Keratinocyte (primary cell): ENCODE measurements around the gene NMNAT2. TPM values are rescaled to one million over a fixed set of nuclear protein-coding genes. Genes with fewer than 3 reads are reported as not detected.

Source experiments
- DNase-seq: peaks from one replicate; pipeline ENCODE4 v3.0.0-alpha.2; 2011; ENCODE audit warnings: low read depth, missing footprints, low spot score
- FAIRE-seq: peaks from 2 replicates; lab custom pipeline; 2011; peaks lifted over from hg19 to GRCh38; lab: Jason Lieb, UNC
- H2AFZ ChIP-seq: 2 replicates; pipeline ENCODE4 v1.6.0; 2012; ENCODE audit warnings: low read length, control low read depth, inconsistent platforms; ENCODE audit not compliant: control insufficient read depth
- H3K27ac ChIP-seq: 2 replicates; pipeline ENCODE4 v1.5.1; 2011; ENCODE audit warnings: low read length; ENCODE audit not compliant: control insufficient read depth, insufficient read depth
- H3K27me3 ChIP-seq: 3 replicates; pipeline ENCODE4 v1.6.0; 2011; ENCODE audit warnings: low read length; ENCODE audit not compliant: control insufficient read depth, insufficient read depth; ENCODE audit errors: extremely low read depth
- H3K36me3 ChIP-seq, 2 experiments: 2 replicates in 1 of 2; 3 replicates in 1 of 2; pipeline ENCODE4 v1.5.1; 2011; ENCODE audit warnings: low read length in 2 of 2, mild to moderate bottlenecking in 1 of 2; ENCODE audit not compliant: control insufficient read depth in 2 of 2, insufficient read depth in 2 of 2; ENCODE audit errors: extremely low read depth in 1 of 2
- H3K4me1 ChIP-seq: 3 replicates; pipeline ENCODE4 v1.5.1; 2011; ENCODE audit warnings: low read length; ENCODE audit not compliant: control insufficient read depth, insufficient read depth; ENCODE audit errors: extremely low read depth
- H3K4me2 ChIP-seq: 3 replicates; pipeline ENCODE4 v1.6.0; 2011; ENCODE audit warnings: low read depth, low read length; ENCODE audit not compliant: control insufficient read depth, insufficient read depth; ENCODE audit errors: extremely low read depth
- H3K4me3 ChIP-seq, 3 experiments: fragments of 200-600 bp in 1 of 3; sonication (generic) in 1 of 3; 2 replicates in 2 of 3; 3 replicates in 1 of 3; pipeline ENCODE4 v1.5.1; 2011 to 2016; ENCODE audit warnings: low read length in 3 of 3, mild to moderate bottlenecking in 3 of 3, control low read depth in 2 of 3, inconsistent platforms in 1 of 3, low read depth in 1 of 3, mixed read lengths in 1 of 3, mixed run types in 1 of 3, moderate library complexity in 1 of 3; ENCODE audit not compliant: control insufficient read depth in 2 of 3, insufficient read depth in 2 of 3; ENCODE audit errors: extremely low read depth in 1 of 3
- H3K79me2 ChIP-seq: 2 replicates; pipeline ENCODE4 v1.6.0; 2012; ENCODE audit warnings: low read length; ENCODE audit not compliant: control insufficient read depth, insufficient read depth
- H3K9ac ChIP-seq: 3 replicates; pipeline ENCODE4 v1.6.0; 2011; ENCODE audit warnings: low read length; ENCODE audit not compliant: control insufficient read depth, insufficient read depth; ENCODE audit errors: extremely low read depth
- H3K9me1 ChIP-seq: 3 replicates; pipeline ENCODE4 v1.6.0; 2011; ENCODE audit warnings: low read length; ENCODE audit not compliant: control insufficient read depth, insufficient read depth; ENCODE audit errors: extremely low read depth
- H3K9me3 ChIP-seq: 2 replicates; pipeline ENCODE4 v1.5.1; 2012; ENCODE audit warnings: low read depth, low read length; ENCODE audit not compliant: control insufficient read depth
- H4K20me1 ChIP-seq: 3 replicates; pipeline ENCODE4 v1.6.0; 2011; ENCODE audit warnings: low read length; ENCODE audit not compliant: control insufficient read depth, insufficient read depth; ENCODE audit errors: extremely low read depth
- EZH2 ChIP-seq: IDR thresholded peaks from one replicate; pipeline ENCODE4 v1.6.1; 2012; ENCODE audit warnings: inconsistent platforms, mild to moderate bottlenecking, low read length, moderate library complexity
- dilution Hi-C: fragments of 300-500 bp; cut with MboI; formaldehyde crosslinking; loops from one replicate; pipeline ENCODE4 v1.7.0; 2020; ENCODE audit warnings: low sequenced_read_pairs; ENCODE audit not compliant: extremely low pct_ligation_motif_present
- polyA plus RNA-seq, 5 experiments: library from polyadenylated mRNA; depleted of rRNA in 3 of 5; stranded (reverse) in 3 of 5; stranded (forward) in 1 of 5; unstranded in 1 of 5; fragments of >200 nt; gene quantifications; 1 replicate in 1 of 5; 2 replicates in 3 of 5; 3 replicates in 1 of 5; pipeline versions ENCODE4 v1.2.1 to v1.2.3, GENCODE V29; 2011 to 2012; ENCODE audit warnings: missing spikeins in 2 of 5, low read depth in 1 of 5, low replicate concordance in 1 of 5
- TF ChIP-seq, protein P1 (sequence below), 3 experiments: IDR thresholded peaks in 1 of 3; conservative IDR thresholded peaks in 1 of 3; optimal IDR thresholded peaks in 1 of 3; 2 replicates in 2 of 3; 3 replicates in 1 of 3; pipeline versions ENCODE3 to v1.5.1; 2011; ENCODE audit warnings: low read length in 3 of 3, mild to moderate bottlenecking in 3 of 3, moderate library complexity in 2 of 3, control low read depth in 1 of 3, inconsistent platforms in 1 of 3; ENCODE audit not compliant: insufficient read depth in 2 of 3; ENCODE audit errors: extremely low read depth in 1 of 3

The NMNAT2 gene
- polyA plus RNA-seq, 1 donor (not counting 4 experiments of a cell fraction or from before 2014, with no cell fraction given) = 0.72 TPM

GRCh38 chr1:183461350-183461749 is 43.2 kb upstream of the NMNAT2 start:
- Histone ChIP-seq H3K27ac (no peak overlapping the region), H3K27me3 (no peaks in the 10 kb centered on the region), H3K79me2 (no peaks in the 10 kb centered on the region), H3K36me3 (no peaks in the 10 kb centered on the region), H3K4me2 (peak overlapping the region; percentile 57), H3K9ac (no peak overlapping the region), H3K4me1 (peaks cover 29% of the 10 kb centered on the region), H3K4me3 (peak overlapping the region in 1 of 3 experiments; percentile 9), H3K9me1 (no peaks in the 10 kb centered on the region), H4K20me1 (no peaks in the 10 kb centered on the region), H2AFZ (peak overlapping the region; percentile 29), H3K9me3 (no peaks in the 10 kb centered on the region)
- DNase-seq (no peak), FAIRE-seq (no peak)
- dilution Hi-C loops = no loop called here
- TF ChIP-seq, protein P1, sequence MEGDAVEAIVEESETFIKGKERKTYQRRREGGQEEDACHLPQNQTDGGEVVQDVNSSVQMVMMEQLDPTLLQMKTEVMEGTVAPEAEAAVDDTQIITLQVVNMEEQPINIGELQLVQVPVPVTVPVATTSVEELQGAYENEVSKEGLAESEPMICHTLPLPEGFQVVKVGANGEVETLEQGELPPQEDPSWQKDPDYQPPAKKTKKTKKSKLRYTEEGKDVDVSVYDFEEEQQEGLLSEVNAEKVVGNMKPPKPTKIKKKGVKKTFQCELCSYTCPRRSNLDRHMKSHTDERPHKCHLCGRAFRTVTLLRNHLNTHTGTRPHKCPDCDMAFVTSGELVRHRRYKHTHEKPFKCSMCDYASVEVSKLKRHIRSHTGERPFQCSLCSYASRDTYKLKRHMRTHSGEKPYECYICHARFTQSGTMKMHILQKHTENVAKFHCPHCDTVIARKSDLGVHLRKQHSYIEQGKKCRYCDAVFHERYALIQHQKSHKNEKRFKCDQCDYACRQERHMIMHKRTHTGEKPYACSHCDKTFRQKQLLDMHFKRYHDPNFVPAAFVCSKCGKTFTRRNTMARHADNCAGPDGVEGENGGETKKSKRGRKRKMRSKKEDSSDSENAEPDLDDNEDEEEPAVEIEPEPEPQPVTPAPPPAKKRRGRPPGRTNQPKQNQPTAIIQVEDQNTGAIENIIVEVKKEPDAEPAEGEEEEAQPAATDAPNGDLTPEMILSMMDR (optimal IDR thresholded peaks at IDR 0.05 in 1 of 3, IDR thresholded peaks at IDR 0.05 in 1 of 3, conservative IDR thresholded peaks at IDR 0.05 in 1 of 3; ENCODE audit: extremely low read depth in 1 of 3, insufficient read depth in 2 of 3, low read length in 3 of 3) = no peak

DNA sequence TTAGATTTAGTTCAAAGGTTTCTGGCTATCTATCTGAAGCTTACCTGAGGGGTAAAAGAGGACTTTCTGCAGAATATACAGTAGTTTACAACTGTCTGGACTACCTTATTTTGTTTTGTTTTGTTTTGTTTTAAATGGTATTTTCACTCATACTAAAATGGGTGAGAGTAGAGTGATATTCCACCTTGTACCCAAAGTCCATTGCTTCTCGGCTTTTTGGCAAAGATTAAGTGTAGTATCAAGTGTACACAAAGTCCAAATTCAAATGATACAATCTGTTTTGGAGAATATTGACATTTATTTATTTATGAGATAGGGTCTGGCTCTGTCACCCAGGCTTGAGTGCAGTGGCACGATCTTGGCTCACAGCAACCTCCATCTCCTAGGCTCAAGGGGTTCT is 42.4 kb upstream of the NMNAT2 start:
- TF ChIP-seq EZH2 = no peak
- TF ChIP-seq, protein P1 (optimal IDR thresholded peaks at IDR 0.05 in 1 of 3, IDR thresholded peaks at IDR 0.05 in 1 of 3, conservative IDR thresholded peaks at IDR 0.05 in 1 of 3; ENCODE audit: extremely low read depth in 1 of 3, insufficient read depth in 2 of 3, low read length in 3 of 3) = no peak
- dilution Hi-C loops = no loop called here
- H4K20me1 ChIP-seq = no peaks in the 10 kb centered on the region
- H3K4me1 ChIP-seq = peaks cover 29% of the 10 kb centered on the region
- H3K4me3 ChIP-seq = no peak overlapping the region
- H3K9ac ChIP-seq = no peak overlapping the region
- H3K36me3 ChIP-seq = no peaks in the 10 kb centered on the region
- no peak overlapping the region for H2AFZ ChIP-seq
- H3K27me3 ChIP-seq = no peaks in the 10 kb centered on the region
- FAIRE-seq (no peak), DNase-seq (no peak)
- H3K27ac ChIP-seq = no peak overlapping the region
- no peak overlapping the region for H3K4me2 ChIP-seq
- H3K9me3 ChIP-seq = no peaks in the 10 kb centered on the region
- no peaks in the 10 kb centered on the region for H3K9me1 ChIP-seq
- H3K79me2 ChIP-seq = no peaks in the 10 kb centered on the region
